Hepatocyte (in vitro differentiated cells): Measurements from ENCODE around the gene ZSWIM3. TPM values are rescaled to one million over a fixed set of nuclear protein-coding genes. Genes with fewer than 3 reads are reported as not detected.

Source experiments
- DNase-seq: peaks from one replicate; pipeline ENCODE4 v3.0.0-alpha.2; 2016; ENCODE audit warnings: low spot score
- H2AFZ ChIP-seq: fragments of 200-600 bp; sonication (generic); 2 replicates; pipeline ENCODE4 v1.6.0; 2016; ENCODE audit warnings: antibody characterized with exemption, mild to moderate bottlenecking
- H3K27ac ChIP-seq: fragments of 200-600 bp; sonication (generic); 2 replicates; pipeline ENCODE4 v1.5.1; 2016; ENCODE audit warnings: mild to moderate bottlenecking
- H3K27me3 ChIP-seq: fragments of 200-600 bp; sonication (generic); 2 replicates; pipeline ENCODE4 v1.6.1; 2016
- H3K36me3 ChIP-seq: fragments of 200-600 bp; sonication (generic); replicated peaks from 2 replicates; pipeline ENCODE4 v1.5.1; 2016; ENCODE audit warnings: low read depth; ENCODE audit not compliant: insufficient read depth
- H3K4me1 ChIP-seq: fragments of 200-600 bp; sonication (generic); 2 replicates; pipeline ENCODE4 v1.5.1; 2016; ENCODE audit warnings: mild to moderate bottlenecking, moderate library complexity; ENCODE audit not compliant: insufficient read depth
- H3K4me2 ChIP-seq: fragments of 200-600 bp; sonication (generic); 2 replicates; pipeline ENCODE4 v1.6.0; 2016
- H3K4me3 ChIP-seq: fragments of 200-600 bp; sonication (generic); 2 replicates; pipeline ENCODE4 v1.5.1; 2016; ENCODE audit warnings: mild to moderate bottlenecking
- H3K79me2 ChIP-seq: fragments of 200-600 bp; sonication (generic); 2 replicates; pipeline ENCODE4 v1.6.0; 2017; ENCODE audit warnings: mild to moderate bottlenecking
- H3K9me2 ChIP-seq: fragments of 200-600 bp; sonication (generic); replicated peaks from 2 replicates; pipeline ENCODE4 v1.6.0; 2017; ENCODE audit warnings: mild to moderate bottlenecking; ENCODE audit not compliant: insufficient read depth
- H3K9me3 ChIP-seq: fragments of 200-600 bp; sonication (generic); 2 replicates; pipeline ENCODE4 v1.5.1; 2016; ENCODE audit warnings: low read depth, mild to moderate bottlenecking
- H4K20me1 ChIP-seq: fragments of 200-600 bp; sonication (generic); 2 replicates; pipeline ENCODE4 v1.6.0; 2016; ENCODE audit warnings: mild to moderate bottlenecking; ENCODE audit not compliant: insufficient read depth, poor library complexity, severe bottlenecking
- EZH2 ChIP-seq: fragments of 200-600 bp; sonication (generic); IDR thresholded peaks from 2 replicates; pipeline ENCODE4 v1.6.1; 2016; ENCODE audit warnings: antibody characterized with exemption, mild to moderate bottlenecking, borderline replicate concordance
- EZH2phosphoT487 ChIP-seq: fragments of 200-600 bp; sonication (generic); IDR thresholded peaks from one replicate; pipeline ENCODE4 v1.6.1; 2018; ENCODE audit warnings: antibody characterized with exemption, mild to moderate bottlenecking, low read depth, moderate library complexity; ENCODE audit not compliant: unreplicated experiment, severe bottlenecking
- WGBS: methylation state at CpG from one replicate; pipeline ENCODE4 v1.1.6; 2016; ENCODE audit warnings: low lambda C conversion rate; ENCODE audit errors: missing lambda C conversion rate; 5-methylcytosine and 5-hydroxymethylcytosine counted together
- polyA plus RNA-seq: library from polyadenylated mRNA; unstranded; fragments of >200 nt; fragmentation: Nextera tagmentation; extraction: Ambion mirVana; gene quantifications from 2 replicates; pipeline ENCODE4 v1.2.1, GENCODE V29; 2016
- total RNA-seq: library from RNA; depleted of rRNA; stranded (reverse); fragments of >200 nt; gene quantifications from 2 replicates; pipeline ENCODE4 v1.2.3, GENCODE V29; 2014
- TF ChIP-seq, protein P1 (sequence below): fragments of 200-600 bp; sonication (generic); IDR thresholded peaks from 2 replicates; pipeline ENCODE4 v1.5.1; 2016; ENCODE audit warnings: antibody characterized with exemption, mild to moderate bottlenecking; ENCODE audit not compliant: poor library complexity

The ZSWIM3 gene
- total and polyA plus RNA-seq, 2 experiments from 2014 or later: 4.1 to 6.2 TPM

DNA sequence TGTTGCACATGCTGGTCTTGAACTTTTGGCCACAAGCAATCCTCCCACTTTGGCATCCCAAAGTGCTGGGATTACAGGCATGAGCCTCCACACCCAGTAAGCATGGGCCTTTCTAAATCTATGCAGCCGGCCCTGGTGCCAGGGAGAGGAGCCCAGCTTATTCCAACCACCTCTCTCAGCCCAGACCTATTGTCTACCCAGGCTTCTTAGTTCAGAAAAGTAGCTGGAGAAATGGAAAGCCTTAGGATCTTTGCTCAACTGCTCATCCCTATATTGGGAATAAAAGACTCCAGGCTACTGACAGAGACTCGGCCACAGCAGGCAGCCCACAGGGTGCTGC is 69.3 kb downstream of the ZSWIM3 start:
- no peaks in the 10 kb centered on the region for H3K79me2 ChIP-seq
- 94% methylated on average over 2 of the region's 2 CpGs for WGBS
- TF ChIP-seq, protein P1, sequence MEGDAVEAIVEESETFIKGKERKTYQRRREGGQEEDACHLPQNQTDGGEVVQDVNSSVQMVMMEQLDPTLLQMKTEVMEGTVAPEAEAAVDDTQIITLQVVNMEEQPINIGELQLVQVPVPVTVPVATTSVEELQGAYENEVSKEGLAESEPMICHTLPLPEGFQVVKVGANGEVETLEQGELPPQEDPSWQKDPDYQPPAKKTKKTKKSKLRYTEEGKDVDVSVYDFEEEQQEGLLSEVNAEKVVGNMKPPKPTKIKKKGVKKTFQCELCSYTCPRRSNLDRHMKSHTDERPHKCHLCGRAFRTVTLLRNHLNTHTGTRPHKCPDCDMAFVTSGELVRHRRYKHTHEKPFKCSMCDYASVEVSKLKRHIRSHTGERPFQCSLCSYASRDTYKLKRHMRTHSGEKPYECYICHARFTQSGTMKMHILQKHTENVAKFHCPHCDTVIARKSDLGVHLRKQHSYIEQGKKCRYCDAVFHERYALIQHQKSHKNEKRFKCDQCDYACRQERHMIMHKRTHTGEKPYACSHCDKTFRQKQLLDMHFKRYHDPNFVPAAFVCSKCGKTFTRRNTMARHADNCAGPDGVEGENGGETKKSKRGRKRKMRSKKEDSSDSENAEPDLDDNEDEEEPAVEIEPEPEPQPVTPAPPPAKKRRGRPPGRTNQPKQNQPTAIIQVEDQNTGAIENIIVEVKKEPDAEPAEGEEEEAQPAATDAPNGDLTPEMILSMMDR: no peak
- TF ChIP-seq EZH2 (no peak), EZH2phosphoT487 (no peak)
- peaks cover 24% of the 10 kb centered on the region for H3K4me1 ChIP-seq
- no peak overlapping the region for H3K4me3 ChIP-seq
- H3K9me2 ChIP-seq: no peaks in the 10 kb centered on the region
- H3K27ac ChIP-seq: peak overlapping the region; percentile 84
- no peaks in the 10 kb centered on the region for H4K20me1 ChIP-seq
- no peak for DNase-seq
- H3K4me2 ChIP-seq: no peak overlapping the region
- no peaks in the 10 kb centered on the region for H3K27me3 ChIP-seq
- H2AFZ ChIP-seq: no peak overlapping the region
- H3K9me3 ChIP-seq: no peaks in the 10 kb centered on the region
- H3K36me3 ChIP-seq: no peaks in the 10 kb centered on the region

DNA sequence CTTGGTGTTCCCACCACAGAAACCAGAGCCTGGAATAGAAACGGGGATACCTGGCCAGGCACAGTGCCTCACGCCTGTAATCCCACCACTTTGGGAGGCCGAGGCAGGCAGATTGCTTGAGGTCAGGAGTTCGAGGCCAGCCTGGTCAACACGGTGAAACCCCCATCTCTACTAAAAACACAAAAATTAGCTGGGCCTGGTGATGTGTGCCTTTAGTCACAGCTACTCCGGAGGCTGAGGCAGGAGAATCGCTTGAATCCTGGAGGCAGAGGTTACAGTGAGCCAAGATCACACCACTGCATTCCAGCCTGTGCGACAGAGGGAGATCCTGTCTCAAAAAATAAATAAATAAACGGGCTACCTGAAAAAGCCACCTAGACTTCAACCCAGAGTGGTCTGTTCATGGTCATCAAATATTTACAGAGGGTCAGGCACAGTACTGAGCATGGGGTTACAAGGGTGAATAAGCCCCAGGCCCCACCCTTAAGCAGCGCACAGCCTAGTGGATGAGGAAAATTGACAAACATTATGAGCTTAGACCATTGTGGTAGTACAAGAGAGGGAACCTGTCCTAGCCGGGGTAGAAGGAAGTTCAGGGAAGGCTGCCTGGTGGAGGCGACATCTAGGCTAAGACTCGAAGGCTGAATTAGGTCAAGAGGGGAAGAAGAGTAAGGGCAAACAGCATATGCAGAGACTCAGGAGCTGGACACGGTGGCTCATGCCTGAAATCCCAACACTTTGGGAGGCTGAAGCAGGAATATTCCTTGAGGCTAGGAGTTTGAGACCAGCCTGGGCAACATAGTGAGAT is 69.9 kb downstream of the ZSWIM3 start:
- H3K27ac ChIP-seq: peak overlapping the region; percentile 84
- no peaks in the 10 kb centered on the region for H4K20me1 ChIP-seq
- no peak overlapping the region for H2AFZ ChIP-seq
- H3K4me1 ChIP-seq: peaks cover 18% of the 10 kb centered on the region
- H3K9me3 ChIP-seq: no peaks in the 10 kb centered on the region
- no peak overlapping the region for H3K4me3 ChIP-seq
- WGBS: 73% methylated on average over 14 of the region's 14 CpGs
- no peaks in the 10 kb centered on the region for H3K9me2 ChIP-seq
- peaks cover under 1% of the 10 kb centered on the region for H3K79me2 ChIP-seq
- no peak for DNase-seq
- H3K36me3 ChIP-seq: no peaks in the 10 kb centered on the region
- H3K27me3 ChIP-seq: no peaks in the 10 kb centered on the region
- TF ChIP-seq EZH2phosphoT487 (no peak), EZH2 (no peak)
- TF ChIP-seq, protein P1: no peak
- no peak overlapping the region for H3K4me2 ChIP-seq

Other genes with a start within 250 kb of the ZSWIM3 start
- not detected in 2 replicates for gene WFDC10A, start 227.9 kb upstream of the ZSWIM3 start, total RNA-seq
- not detected in 2 replicates for gene WFDC10A, start 227.9 kb upstream of the ZSWIM3 start, polyA plus RNA-seq
- gene WFDC9, start 226.3 kb upstream of the ZSWIM3 start, total RNA-seq: not detected in 2 replicates
- gene WFDC9, start 226.3 kb upstream of the ZSWIM3 start, polyA plus RNA-seq: not detected in 2 replicates
- gene WFDC11, start 187.4 kb upstream of the ZSWIM3 start, total RNA-seq: not detected in 2 replicates
- not detected in 2 replicates for gene WFDC11, start 187.4 kb upstream of the ZSWIM3 start, polyA plus RNA-seq
- gene WFDC13, start 155.6 kb upstream of the ZSWIM3 start, total RNA-seq: not detected in 2 replicates
- 0.29 TPM in 1 of 2 replicates, not detected in the other for gene WFDC13, start 155.6 kb upstream of the ZSWIM3 start, polyA plus RNA-seq
- gene WFDC10B, start 152.6 kb upstream of the ZSWIM3 start, total RNA-seq: 2.6 TPM in 1 of 2 replicates, not detected in the other
- gene WFDC10B, start 152.6 kb upstream of the ZSWIM3 start, polyA plus RNA-seq: 0.62 and 1.9 TPM in 2 replicates
- not detected in 2 replicates for gene SPINT4, start 135.3 kb upstream of the ZSWIM3 start, total RNA-seq
- gene SPINT4, start 135.3 kb upstream of the ZSWIM3 start, polyA plus RNA-seq: not detected in 2 replicates
- gene WFDC3, start 65.7 kb upstream of the ZSWIM3 start, total RNA-seq: 0.72 and 2.6 TPM in 2 replicates
- gene WFDC3, start 65.7 kb upstream of the ZSWIM3 start, polyA plus RNA-seq: 9.9 and 16.8 TPM in 2 replicates
- gene DNTTIP1, start 65.7 kb upstream of the ZSWIM3 start, total RNA-seq: 18.8 and 25.2 TPM in 2 replicates
- gene DNTTIP1, start 65.7 kb upstream of the ZSWIM3 start, polyA plus RNA-seq: 60.3 and 65.1 TPM in 2 replicates
- gene UBE2C, start 45.0 kb upstream of the ZSWIM3 start, total RNA-seq: 21.9 and 26.7 TPM in 2 replicates
- 46.9 and 49.0 TPM in 2 replicates for gene UBE2C, start 45.0 kb upstream of the ZSWIM3 start, polyA plus RNA-seq
- 0.63 TPM in 1 of 2 replicates, not detected in the other for gene TNNC2, start 30.3 kb upstream of the ZSWIM3 start, total RNA-seq
- 0.51 and 1.8 TPM in 2 replicates for gene TNNC2, start 30.3 kb upstream of the ZSWIM3 start, polyA plus RNA-seq
- gene SNX21, start 23.8 kb upstream of the ZSWIM3 start, total RNA-seq: 19.3 and 30.0 TPM in 2 replicates
- 32.1 and 32.5 TPM in 2 replicates for gene SNX21, start 23.8 kb upstream of the ZSWIM3 start, polyA plus RNA-seq
- gene ACOT8, start 222 bp upstream of the ZSWIM3 start, total RNA-seq: 26.3 and 40.6 TPM in 2 replicates
- gene ACOT8, start 222 bp upstream of the ZSWIM3 start, polyA plus RNA-seq: 36.5 and 44.0 TPM in 2 replicates
- 6.4 and 6.9 TPM in 2 replicates for gene ZSWIM1, start 23.6 kb downstream of the ZSWIM3 start, total RNA-seq
- gene ZSWIM1, start 23.6 kb downstream of the ZSWIM3 start, polyA plus RNA-seq: 4.7 and 5.0 TPM in 2 replicates
- 5.6 TPM in 1 of 2 replicates, not detected in the other for gene SPATA25, start 30.0 kb downstream of the ZSWIM3 start, total RNA-seq
- 0.41 and 1.4 TPM in 2 replicates for gene SPATA25, start 30.0 kb downstream of the ZSWIM3 start, polyA plus RNA-seq
- 11.1 and 12.8 TPM in 2 replicates for gene NEURL2, start 33.6 kb downstream of the ZSWIM3 start, total RNA-seq
- 11.7 and 11.8 TPM in 2 replicates for gene NEURL2, start 33.6 kb downstream of the ZSWIM3 start, polyA plus RNA-seq
- 401 and 425 TPM in 2 replicates for gene CTSA, start 33.7 kb downstream of the ZSWIM3 start, total RNA-seq
- gene CTSA, start 33.7 kb downstream of the ZSWIM3 start, polyA plus RNA-seq: 716 and 724 TPM in 2 replicates
- 144 and 176 TPM in 2 replicates for gene PLTP, start 54.5 kb downstream of the ZSWIM3 start, total RNA-seq
- 623 and 823 TPM in 2 replicates for gene PLTP, start 54.5 kb downstream of the ZSWIM3 start, polyA plus RNA-seq
- 9.7 and 11.8 TPM in 2 replicates for gene PCIF1, start 77.1 kb downstream of the ZSWIM3 start, total RNA-seq
- 26.0 and 32.4 TPM in 2 replicates for gene PCIF1, start 77.1 kb downstream of the ZSWIM3 start, polyA plus RNA-seq
- 10.8 and 14.9 TPM in 2 replicates for gene ZNF335, start 114.6 kb downstream of the ZSWIM3 start, total RNA-seq
- 12.6 and 23.7 TPM in 2 replicates for gene ZNF335, start 114.6 kb downstream of the ZSWIM3 start, polyA plus RNA-seq
- gene MMP9, start 151.3 kb downstream of the ZSWIM3 start, total RNA-seq: 1.3 and 2.6 TPM in 2 replicates
- 4.8 and 7.7 TPM in 2 replicates for gene MMP9, start 151.3 kb downstream of the ZSWIM3 start, polyA plus RNA-seq
- gene SLC12A5, start 171.6 kb downstream of the ZSWIM3 start, total RNA-seq: 0.57 TPM in 1 of 2 replicates, not detected in the other
- 3.1 and 4.3 TPM in 2 replicates for gene SLC12A5, start 171.6 kb downstream of the ZSWIM3 start, polyA plus RNA-seq
- 24.0 and 25.6 TPM in 2 replicates for gene NCOA5, start 232.3 kb downstream of the ZSWIM3 start, total RNA-seq
- gene NCOA5, start 232.3 kb downstream of the ZSWIM3 start, polyA plus RNA-seq: 24.1 and 26.2 TPM in 2 replicates